Thyroid gland (tissue), 4 donors: ENCODE data around the gene COTL1.

Experiments
- CTCF ChIP-seq, 6 experiments: fragments of 200-600 bp in 3 of 6; fragments of 450-650 bp in 3 of 6; sonication (generic) in 3 of 6; IDR thresholded peaks; one replicate each; pipeline ENCODE4 v1.5.1; 2016 to 2019; ENCODE audit warnings: antibody characterized with exemption in 6 of 6, mild to moderate bottlenecking in 2 of 6, inconsistent platforms in 1 of 6, moderate library complexity in 1 of 6
- POLR2A ChIP-seq, 2 donors: fragments of 450-650 bp; IDR thresholded peaks; one replicate each; pipeline ENCODE4 v1.6.1; 2017; ENCODE audit warnings: antibody characterized with exemption in 2 of 2, mild to moderate bottlenecking in 2 of 2, moderate library complexity in 1 of 2

GRCh38 chr16:84541999-84542817 is 75.7 kb downstream of the COTL1 start:
- TF ChIP-seq CTCF (IDR thresholded peaks at IDR 0.05) (no peak), POLR2A (IDR thresholded peaks at IDR 0.05) (no peak)
